SK-N-SH treated with all-trans-retinoic acid at 6 μM for 48 hours (cell line): ENCODE data around the gene JUND.

ENCODE experiments used
- ATAC-seq: fragments of 200-7000 bp; cut with Tn5 transposase; 3 replicates; pipeline ENCODE4 v1.9.1; 2020; ENCODE audit warnings: mild to moderate bottlenecking, moderate library complexity
- BACH2 ChIP-seq: fragments of 250-450 bp; sonication (Bioruptor Pico); IDR thresholded peaks from 2 replicates; pipeline ENCODE4 v1.9.0; 2021; ENCODE audit warnings: mild to moderate bottlenecking, borderline replicate concordance
- CREB5 ChIP-seq: fragments of 250-450 bp; sonication (Bioruptor Pico); IDR thresholded peaks from 2 replicates; pipeline ENCODE4 v1.5.1; 2020; ENCODE audit warnings: low read depth, mild to moderate bottlenecking, moderate library complexity
- CSDC2 ChIP-seq: fragments of 250-450 bp; sonication (Bioruptor Pico); IDR thresholded peaks from 2 replicates; pipeline ENCODE4 v1.5.0; 2020; ENCODE audit warnings: mild to moderate bottlenecking, moderate library complexity
- CSRNP3 ChIP-seq: fragments of 250-450 bp; sonication (Bioruptor Pico); IDR thresholded peaks from 2 replicates; pipeline ENCODE4 v1.5.1; 2021; ENCODE audit warnings: mild to moderate bottlenecking, moderate library complexity
- ESRRG ChIP-seq: fragments of 250-450 bp; sonication (Bioruptor Pico); IDR thresholded peaks from 2 replicates; pipeline ENCODE4 v1.6.1; 2021; ENCODE audit warnings: mild to moderate bottlenecking
- GLIS3 ChIP-seq: fragments of 250-450 bp; sonication (Bioruptor Pico); IDR thresholded peaks from 2 replicates; pipeline ENCODE4 v1.5.0; 2020; ENCODE audit warnings: mild to moderate bottlenecking, moderate library complexity
- ISL1 ChIP-seq: fragments of 250-450 bp; sonication (Bioruptor Pico); IDR thresholded peaks from 2 replicates; pipeline ENCODE4 v2.1.2; 2022; ENCODE audit warnings: mild to moderate bottlenecking, moderate library complexity
- OSR1 ChIP-seq: fragments of 250-450 bp; sonication (Bioruptor Pico); IDR thresholded peaks from 2 replicates; pipeline ENCODE4 v1.8.0; 2022; ENCODE audit warnings: moderate library complexity, mild to moderate bottlenecking, inconsistent platforms
- PATZ1 ChIP-seq: fragments of 250-450 bp; sonication (Bioruptor Pico); IDR thresholded peaks from 2 replicates; pipeline ENCODE4 v1.8.0; 2020; ENCODE audit warnings: mild to moderate bottlenecking, moderate library complexity, borderline replicate concordance
- POU6F1 ChIP-seq: fragments of 250-450 bp; sonication (Bioruptor Pico); IDR thresholded peaks from 2 replicates; pipeline ENCODE4 v1.8.0; 2021; ENCODE audit warnings: low read depth, mild to moderate bottlenecking, moderate library complexity, borderline replicate concordance
- RARB ChIP-seq: fragments of 250-450 bp; sonication (Bioruptor Pico); IDR thresholded peaks from 2 replicates; pipeline ENCODE4 v1.8.0; 2021; ENCODE audit warnings: mild to moderate bottlenecking, moderate library complexity
- SNAI2 ChIP-seq: fragments of 250-450 bp; sonication (Bioruptor Pico); IDR thresholded peaks from 2 replicates; pipeline ENCODE4 v1.5.0; 2020; ENCODE audit warnings: mild to moderate bottlenecking, moderate library complexity
- TCF4 ChIP-seq: fragments of 250-450 bp; sonication (Bioruptor Pico); IDR thresholded peaks from 2 replicates; pipeline ENCODE4 v1.8.0; 2021; ENCODE audit warnings: mild to moderate bottlenecking, moderate library complexity, borderline replicate concordance
- TOX ChIP-seq: fragments of 250-450 bp; sonication (Bioruptor Pico); IDR thresholded peaks from 2 replicates; pipeline ENCODE4 v1.8.0; 2021; ENCODE audit warnings: mild to moderate bottlenecking, moderate library complexity, borderline replicate concordance
- ZC3H10 ChIP-seq: fragments of 250-450 bp; sonication (Bioruptor Pico); IDR thresholded peaks from 2 replicates; pipeline ENCODE4 v1.5.1; 2021; ENCODE audit warnings: mild to moderate bottlenecking, moderate library complexity
- ZFP3 ChIP-seq: fragments of 250-450 bp; sonication (Bioruptor Pico); IDR thresholded peaks from 2 replicates; pipeline ENCODE4 v1.5.0; 2020; ENCODE audit warnings: mild to moderate bottlenecking, moderate library complexity
- ZNF70 ChIP-seq: fragments of 450-650 bp; formaldehyde crosslinking; IDR thresholded peaks from 2 replicates; pipeline ENCODE4 v1.5.0; 2020; ENCODE audit warnings: mild to moderate bottlenecking, moderate library complexity
- ZNF8 ChIP-seq: fragments of 450-650 bp; formaldehyde crosslinking; IDR thresholded peaks from 2 replicates; pipeline ENCODE4 v1.5.0; 2020; ENCODE audit warnings: mild to moderate bottlenecking, moderate library complexity

Gene JUND

GRCh38 chr19:18300930-18301717, 19.7 kb upstream of the JUND start (continued):
- no peak for TF ChIP-seq POU6F1 (CRISPR knock-in tag)

GRCh38 chr19:18299654-18300053, 18.2 kb upstream of the JUND start:
- ATAC-seq = no peak
- no peak for TF ChIP-seq RARB (CRISPR knock-in tag)
- TF ChIP-seq BACH2 (CRISPR knock-in tag) = no peak
- no peak for TF ChIP-seq GLIS3 (CRISPR knock-in tag)
- no peak for TF ChIP-seq ESRRG (CRISPR knock-in tag)
- TF ChIP-seq ISL1 (CRISPR knock-in tag) = no peak
- TF ChIP-seq TOX (CRISPR knock-in tag) = no peak
- TF ChIP-seq PATZ1 (CRISPR knock-in tag) = no peak
- no peak for TF ChIP-seq ZFP3 (CRISPR knock-in tag)
- TF ChIP-seq SNAI2 (CRISPR knock-in tag) = no peak
- no peak for TF ChIP-seq OSR1
- no peak for TF ChIP-seq POU6F1 (CRISPR knock-in tag)

DNA sequence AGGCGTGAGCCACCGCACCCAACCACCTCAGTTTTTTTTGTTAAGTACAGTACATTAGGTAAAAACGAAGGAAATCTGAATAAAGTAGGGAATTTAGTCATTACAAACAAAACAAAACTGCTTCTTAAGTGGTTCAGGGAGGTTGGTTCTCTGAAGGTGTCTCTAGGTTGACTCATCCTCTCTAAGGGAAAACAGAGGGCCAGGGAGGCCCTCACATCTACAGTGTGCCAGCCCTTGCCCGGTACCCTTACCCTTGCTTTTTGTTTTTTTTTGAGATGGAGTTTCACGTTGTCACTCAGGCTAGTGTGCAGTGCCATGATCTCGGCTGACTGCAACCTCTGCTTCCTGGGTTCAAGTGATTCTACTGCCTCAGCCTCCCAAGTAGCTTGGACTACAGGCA, 17.2 kb upstream of the JUND start:
- TF ChIP-seq CREB5 (CRISPR knock-in tag) = no peak
- TF ChIP-seq ZNF8 (CRISPR knock-in tag) = no peak
- no peak for TF ChIP-seq POU6F1 (CRISPR knock-in tag)
- TF ChIP-seq CSDC2 = no peak
- TF ChIP-seq ISL1 (CRISPR knock-in tag) = no peak
- TF ChIP-seq PATZ1 (CRISPR knock-in tag) = no peak
- TF ChIP-seq TCF4 = no peak
- no peak for TF ChIP-seq GLIS3 (CRISPR knock-in tag)
- no peak for TF ChIP-seq CSRNP3 (CRISPR knock-in tag)
- TF ChIP-seq ZC3H10 (CRISPR knock-in tag) = no peak
- TF ChIP-seq ZNF70 (CRISPR knock-in tag) = no peak
- 0 out of 3 replicates have a peak, but pooled peaks have one; percentile 16 for ATAC-seq
